ENCODE data around the gene DMKN.

The DMKN gene

DNA sequence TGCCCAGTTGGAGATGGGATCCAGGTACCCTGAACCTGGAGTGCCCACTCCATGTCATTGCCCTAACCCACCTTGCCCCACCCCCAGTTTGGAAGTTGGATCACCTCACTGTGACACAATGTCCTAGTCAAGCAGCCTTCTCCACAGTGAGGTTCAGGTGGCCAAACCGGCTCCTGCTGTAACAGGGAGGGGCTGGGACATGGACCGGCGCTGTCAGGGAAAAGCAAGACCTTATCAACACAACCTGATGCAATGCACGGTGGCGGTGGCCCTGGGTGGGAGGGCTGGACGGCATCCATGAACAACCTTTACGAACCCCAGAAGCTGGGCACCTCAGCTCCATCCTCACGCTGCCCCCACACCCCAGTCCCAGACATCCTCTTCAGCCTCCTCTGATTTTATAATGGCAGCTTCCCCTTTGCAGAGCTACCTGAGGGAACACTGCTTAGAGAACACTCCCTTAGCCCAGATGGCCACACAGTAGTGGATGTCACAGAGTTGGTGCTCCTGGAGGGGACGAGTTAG, 21.6 kb downstream of the DMKN start:
- no peak for DNase-seq (ENCODE audit: low read depth, low spot score)

DNA sequence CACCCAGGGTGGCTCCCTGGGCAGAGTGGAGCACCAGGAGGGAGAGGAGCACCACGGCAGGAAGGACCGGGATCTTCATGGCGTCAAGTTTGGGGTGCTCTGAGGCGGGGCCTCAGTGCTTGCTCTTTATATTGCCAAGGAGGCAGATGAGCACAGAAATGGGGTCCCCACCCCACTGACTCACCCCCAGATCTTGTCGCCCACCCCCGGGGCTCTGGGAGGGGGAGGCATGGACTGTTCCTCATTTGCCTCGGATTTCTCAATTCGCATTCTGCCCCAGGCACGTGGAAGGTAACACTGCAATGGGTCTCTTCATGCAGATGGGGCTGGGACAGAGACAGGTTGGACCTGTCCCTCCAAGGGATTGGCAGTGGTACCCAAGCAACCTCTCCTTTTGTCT, 23.1 kb downstream of the DMKN start, which contains the start of gene KRTDAP:
Gene KRTDAP (minus strand): TSS at position 101 of the 400 bp plus-strand sequence. CDS start 22 bp downstream, at position 79.
- no peak for TF ChIP-seq SUZ12 (IDR thresholded peaks at IDR 0.05; ENCODE audit: extremely low read depth, insufficient read depth, insufficient read length)
- no peak for TF ChIP-seq YY1 (IDR thresholded peaks at IDR 0.05; ENCODE audit: insufficient read depth, insufficient read length)
- TF ChIP-seq ZNF274 (IDR thresholded peaks at IDR 0.05; ENCODE audit: low read depth, low read length): no peak
- H3K36me3 ChIP-seq (ENCODE audit: insufficient read depth, insufficient read length, low read length): no peaks in the 10 kb centered on the region
- H3K4me1 ChIP-seq (ENCODE audit: insufficient read depth, insufficient read length): peaks cover 2% of the 10 kb centered on the region
- H3K4me3 ChIP-seq (ENCODE audit: insufficient read length, low read depth): no peak within 1 kb of the TSS
- H3K9ac ChIP-seq (ENCODE audit: insufficient read length, low read depth): no peak within 1 kb of the TSS
- H3K9me3 ChIP-seq (ENCODE audit: insufficient read depth, low read length): no peaks in the 10 kb centered on the region
- DNase-seq (ENCODE audit: low read depth, low spot score): no peak
- H3K27me3 ChIP-seq (ENCODE audit: insufficient read depth, insufficient read length): no peaks in the 10 kb centered on the region

More for the DNA sequence above, 21.6 kb downstream of the DMKN start:
- Histone ChIP-seq H3K36me3 (ENCODE audit: insufficient read depth, insufficient read length, low read length) (no peaks in the 10 kb centered on the region), H3K9ac (ENCODE audit: insufficient read length, low read depth) (no peak overlapping the region), H3K4me3 (ENCODE audit: insufficient read length, low read depth) (no peak overlapping the region), H3K27me3 (ENCODE audit: insufficient read depth, insufficient read length) (no peaks in the 10 kb centered on the region), H3K9me3 (ENCODE audit: insufficient read depth, low read length) (no peaks in the 10 kb centered on the region), H3K4me1 (ENCODE audit: insufficient read depth, insufficient read length) (peaks cover 7% of the 10 kb centered on the region)
- no peak for TF ChIP-seq ZNF274 (IDR thresholded peaks at IDR 0.05; ENCODE audit: low read depth, low read length)
- TF ChIP-seq SUZ12 (IDR thresholded peaks at IDR 0.05; ENCODE audit: extremely low read depth, insufficient read depth, insufficient read length): no peak
- no peak for TF ChIP-seq YY1 (IDR thresholded peaks at IDR 0.05; ENCODE audit: insufficient read depth, insufficient read length)

DNA sequence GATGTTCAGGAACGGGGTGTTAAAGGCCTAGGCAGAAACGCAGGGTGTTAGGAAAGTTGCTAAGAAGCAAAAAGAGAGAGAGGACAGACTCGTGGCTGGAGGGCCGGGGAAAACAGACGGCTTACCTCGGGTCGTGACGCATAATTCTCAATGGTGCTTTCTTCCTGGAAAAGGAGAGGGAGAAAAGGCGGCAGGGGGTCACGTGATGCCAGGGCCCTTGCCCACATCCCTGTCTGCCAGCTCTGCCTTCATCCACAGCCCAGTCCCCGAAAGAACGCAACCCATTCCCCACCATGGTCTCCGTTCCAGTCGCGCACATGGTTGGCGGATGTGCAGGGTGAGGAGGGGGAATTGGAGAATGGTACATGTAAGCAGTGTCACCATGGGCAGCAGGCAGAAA, 24.8 kb downstream of the DMKN start:
- H3K36me3 ChIP-seq (ENCODE audit: insufficient read depth, insufficient read length, low read length): no peaks in the 10 kb centered on the region
- TF ChIP-seq YY1 (IDR thresholded peaks at IDR 0.05; ENCODE audit: insufficient read depth, insufficient read length) (no peak), ZNF274 (IDR thresholded peaks at IDR 0.05; ENCODE audit: low read depth, low read length) (no peak), SUZ12 (IDR thresholded peaks at IDR 0.05; ENCODE audit: extremely low read depth, insufficient read depth, insufficient read length) (no peak)
- DNase-seq (ENCODE audit: low read depth, low spot score): no peak
- no peaks in the 10 kb centered on the region for H3K9me3 ChIP-seq (ENCODE audit: insufficient read depth, low read length)
- H3K27me3 ChIP-seq (ENCODE audit: insufficient read depth, insufficient read length): no peaks in the 10 kb centered on the region
- H3K4me1 ChIP-seq (ENCODE audit: insufficient read depth, insufficient read length): no peaks in the 10 kb centered on the region
- no peak overlapping the region for H3K4me3 ChIP-seq (ENCODE audit: insufficient read length, low read depth)
- no peak overlapping the region for H3K9ac ChIP-seq (ENCODE audit: insufficient read length, low read depth)

DNA sequence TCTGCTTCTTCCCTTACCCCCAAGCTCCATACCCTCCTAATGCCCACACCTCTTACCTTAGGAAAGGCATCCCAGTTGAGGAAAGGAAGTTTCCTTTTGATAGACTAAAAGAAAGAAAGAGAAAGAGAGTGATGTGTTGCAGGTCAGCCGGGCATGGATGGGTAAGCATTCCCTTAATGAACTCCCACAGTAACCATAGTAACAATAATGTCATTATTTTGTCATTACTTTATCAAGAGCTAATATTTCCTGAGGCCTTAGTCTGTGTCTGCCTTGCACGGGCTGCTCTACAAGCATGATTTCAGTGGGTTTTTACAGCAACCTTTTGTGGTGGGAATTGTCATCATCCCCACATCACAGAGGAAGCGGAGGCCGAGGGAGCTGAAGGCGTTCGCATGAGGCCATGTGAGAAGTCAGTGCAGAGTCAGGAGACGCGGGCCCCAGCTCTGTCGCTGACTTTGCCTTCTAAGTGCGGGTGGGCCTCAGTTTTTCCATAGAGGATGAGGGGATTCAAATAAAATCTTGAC, 25.7 kb downstream of the DMKN start:
- Histone ChIP-seq H3K27me3 (ENCODE audit: insufficient read depth, insufficient read length) (no peaks in the 10 kb centered on the region), H3K4me1 (ENCODE audit: insufficient read depth, insufficient read length) (no peaks in the 10 kb centered on the region), H3K9ac (ENCODE audit: insufficient read length, low read depth) (no peak overlapping the region), H3K36me3 (ENCODE audit: insufficient read depth, insufficient read length, low read length) (no peaks in the 10 kb centered on the region), H3K9me3 (ENCODE audit: insufficient read depth, low read length) (no peaks in the 10 kb centered on the region), H3K4me3 (ENCODE audit: insufficient read length, low read depth) (no peak overlapping the region)
- DNase-seq (ENCODE audit: low read depth, low spot score): no peak
- TF ChIP-seq SUZ12 (IDR thresholded peaks at IDR 0.05; ENCODE audit: extremely low read depth, insufficient read depth, insufficient read length): no peak
- TF ChIP-seq ZNF274 (IDR thresholded peaks at IDR 0.05; ENCODE audit: low read depth, low read length): no peak
- no peak for TF ChIP-seq YY1 (IDR thresholded peaks at IDR 0.05; ENCODE audit: insufficient read depth, insufficient read length)

DNA sequence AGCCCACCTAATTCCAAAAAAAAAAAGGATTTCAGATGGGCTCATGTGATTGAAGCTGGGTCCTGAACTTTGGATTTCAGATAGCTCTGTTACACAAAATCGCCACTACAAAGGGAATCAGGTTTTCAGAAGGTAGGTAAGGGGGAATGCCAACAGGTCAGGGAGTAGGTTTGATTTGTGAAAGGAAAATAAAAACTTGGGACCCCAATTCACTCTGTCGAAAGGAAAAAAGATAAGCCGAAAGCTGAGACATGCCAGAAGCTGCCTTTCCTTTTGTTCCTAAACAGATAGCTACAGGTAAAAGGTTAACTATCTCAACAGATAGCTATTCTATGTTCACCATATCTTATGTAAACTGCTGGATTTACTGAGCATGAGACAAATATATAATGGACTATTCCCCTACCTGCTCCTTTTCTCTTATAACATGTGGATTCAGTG, 27.2 kb downstream of the DMKN start:
- H3K27me3 ChIP-seq (ENCODE audit: insufficient read depth, insufficient read length): no peaks in the 10 kb centered on the region
- no peaks in the 10 kb centered on the region for H3K9me3 ChIP-seq (ENCODE audit: insufficient read depth, low read length)
- H3K4me1 ChIP-seq (ENCODE audit: insufficient read depth, insufficient read length): no peaks in the 10 kb centered on the region
- no peak for DNase-seq (ENCODE audit: low read depth, low spot score)
- no peak overlapping the region for H3K9ac ChIP-seq (ENCODE audit: insufficient read length, low read depth)
- TF ChIP-seq SUZ12 (IDR thresholded peaks at IDR 0.05; ENCODE audit: extremely low read depth, insufficient read depth, insufficient read length) (no peak), ZNF274 (IDR thresholded peaks at IDR 0.05; ENCODE audit: low read depth, low read length) (no peak), YY1 (IDR thresholded peaks at IDR 0.05; ENCODE audit: insufficient read depth, insufficient read length) (no peak)
- no peak overlapping the region for H3K4me3 ChIP-seq (ENCODE audit: insufficient read length, low read depth)
- no peaks in the 10 kb centered on the region for H3K36me3 ChIP-seq (ENCODE audit: insufficient read depth, insufficient read length, low read length)

DNA sequence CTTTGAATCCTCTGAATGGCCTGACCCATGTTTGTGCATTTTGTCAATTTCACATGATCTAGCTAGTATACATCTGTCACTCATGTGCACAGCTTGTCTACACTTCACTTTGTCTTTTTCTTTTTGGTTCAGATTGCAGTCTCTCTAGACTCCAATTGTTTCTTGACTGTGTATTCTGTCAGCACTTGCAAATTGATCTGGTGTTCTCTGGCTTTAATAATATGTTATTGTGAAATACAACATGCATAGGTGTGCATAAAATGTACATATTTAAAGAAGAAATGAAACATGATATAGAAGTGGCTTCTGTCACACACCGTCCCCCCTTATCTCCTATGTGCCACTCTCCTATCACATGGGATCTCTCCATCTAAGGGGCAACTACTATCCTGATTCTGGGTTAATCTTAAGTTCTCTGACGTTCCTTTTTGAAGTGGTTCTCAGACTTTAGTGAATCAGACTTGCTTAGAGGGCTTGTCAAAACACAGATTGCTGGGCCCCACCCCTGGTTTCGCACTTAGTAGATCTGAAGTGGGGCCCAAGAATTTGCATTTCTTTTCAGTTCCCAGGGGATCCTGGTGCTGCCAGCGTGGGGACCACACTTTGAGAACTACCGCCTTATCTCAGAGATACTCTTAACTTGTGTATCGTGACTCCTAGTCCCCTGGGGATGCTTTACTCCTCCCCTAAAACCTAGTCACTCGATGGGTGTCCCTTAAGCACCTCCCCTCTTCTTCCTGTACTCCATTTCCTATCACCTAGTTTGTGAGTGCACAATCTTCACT, 29.0 kb downstream of the DMKN start:
- Histone ChIP-seq H3K36me3 (ENCODE audit: insufficient read depth, insufficient read length, low read length) (no peaks in the 10 kb centered on the region), H3K4me3 (ENCODE audit: insufficient read length, low read depth) (no peak overlapping the region), H3K27me3 (ENCODE audit: insufficient read depth, insufficient read length) (no peaks in the 10 kb centered on the region), H3K4me1 (ENCODE audit: insufficient read depth, insufficient read length) (no peaks in the 10 kb centered on the region), H3K9ac (ENCODE audit: insufficient read length, low read depth) (no peak overlapping the region), H3K9me3 (ENCODE audit: insufficient read depth, low read length) (no peaks in the 10 kb centered on the region)
- TF ChIP-seq YY1 (IDR thresholded peaks at IDR 0.05; ENCODE audit: insufficient read depth, insufficient read length) (no peak), SUZ12 (IDR thresholded peaks at IDR 0.05; ENCODE audit: extremely low read depth, insufficient read depth, insufficient read length) (no peak), ZNF274 (IDR thresholded peaks at IDR 0.05; ENCODE audit: low read depth, low read length) (no peak)
- DNase-seq (ENCODE audit: low read depth, low spot score): no peak

DNA sequence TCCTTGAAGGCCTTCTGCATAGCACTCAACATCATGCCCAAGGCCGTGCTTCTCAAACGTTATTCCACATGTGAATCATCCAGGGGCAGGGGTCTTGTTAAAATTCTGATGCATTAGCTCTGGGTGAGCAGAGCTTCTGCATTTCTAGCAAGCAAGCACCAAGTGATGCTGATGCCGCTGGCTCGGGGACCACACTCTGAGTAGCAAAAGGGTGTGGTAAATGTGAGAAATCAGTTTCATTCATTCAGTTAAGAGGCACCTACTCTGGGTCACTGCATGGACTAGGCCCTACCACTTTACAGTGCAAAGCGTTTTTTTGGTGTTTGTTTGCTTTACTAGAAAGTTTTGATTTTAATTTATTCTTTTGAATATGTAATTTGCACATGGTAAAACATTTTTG, 30.4 kb downstream of the DMKN start:
- Histone ChIP-seq H3K4me1 (ENCODE audit: insufficient read depth, insufficient read length) (no peaks in the 10 kb centered on the region), H3K4me3 (ENCODE audit: insufficient read length, low read depth) (no peak overlapping the region), H3K9ac (ENCODE audit: insufficient read length, low read depth) (no peak overlapping the region), H3K27me3 (ENCODE audit: insufficient read depth, insufficient read length) (no peaks in the 10 kb centered on the region), H3K36me3 (ENCODE audit: insufficient read depth, insufficient read length, low read length) (no peaks in the 10 kb centered on the region), H3K9me3 (ENCODE audit: insufficient read depth, low read length) (no peaks in the 10 kb centered on the region)
- DNase-seq (ENCODE audit: low read depth, low spot score): no peak
- TF ChIP-seq YY1 (IDR thresholded peaks at IDR 0.05; ENCODE audit: insufficient read depth, insufficient read length): no peak
- TF ChIP-seq SUZ12 (IDR thresholded peaks at IDR 0.05; ENCODE audit: extremely low read depth, insufficient read depth, insufficient read length): no peak
- no peak for TF ChIP-seq ZNF274 (IDR thresholded peaks at IDR 0.05; ENCODE audit: low read depth, low read length)
